ENCODE data around the gene NAA20.

NAA20 gene

GRCh38 chr20:20037960-20038359 is 20.8 kb downstream of the NAA20 start:
- no peak for TF ChIP-seq CTCF (conservative IDR thresholded peaks at IDR 0.05)
- H3K27ac ChIP-seq, result no peak overlapping the region

GRCh38 chr20:20038586-20038985 is 21.4 kb downstream of the NAA20 start:
- no peak for TF ChIP-seq CTCF (conservative IDR thresholded peaks at IDR 0.05)
- no peak overlapping the region for H3K27ac ChIP-seq

GRCh38 chr20:20039752-20040387 is 22.7 kb downstream of the NAA20 start:
- no peak overlapping the region for H3K27ac ChIP-seq
- no peak for TF ChIP-seq CTCF (conservative IDR thresholded peaks at IDR 0.05)

- peak overlapping the region; percentile 96 for H3K27ac ChIP-seq
- TF ChIP-seq CTCF (conservative IDR thresholded peaks at IDR 0.05), result no peak
Measured at GRCh38 chr20:20051767-20052073, 34.6 kb downstream of the NAA20 start.

GRCh38 chr20:20052074-20052970 is 35.2 kb downstream of the NAA20 start, which contains the start of the genes CFAP61 and CRNKL1:
Gene CFAP61, plus strand, starts transcription at chr20:20052532. Its CDS starts 4,122 bp downstream, at chr20:20056654.
Gene CRNKL1, minus strand, starts transcription at chr20:20052466. Its CDS starts 124 bp downstream, at chr20:20052342.
- TF ChIP-seq CTCF (conservative IDR thresholded peaks at IDR 0.05), result no peak
- H3K27ac ChIP-seq, result peak within 1 kb of the TSS; percentile 96

GRCh38 chr20:20060234-20060998 is 43.3 kb downstream of the NAA20 start:
- no peak for TF ChIP-seq CTCF (conservative IDR thresholded peaks at IDR 0.05)
- no peak overlapping the region for H3K27ac ChIP-seq

Data from VCaP (cell line).